Activated B cell treated with CpG ODN at 0.5 μM for 24 hours (primary cell): ENCODE measurements around the gene IGF2. TPM values are rescaled to one million over a fixed set of nuclear protein-coding genes. Genes with fewer than 3 reads are reported as not detected.
"Not testable (repeated sequence)": the region's sequence is repeated elsewhere in the genome, so short reads cannot be mapped to it uniquely, and the experiment has no call there.

Experiments
- ATAC-seq: fragments of 200-7000 bp; cut with Tn5 transposase; one replicate; pipeline ENCODE4 v1.10.0; 2021; ENCODE audit warnings: low read depth, mild to moderate bottlenecking, moderate library complexity
- CTCF ChIA-PET: fragments of 350-600 bp; sonication (Branson Sonifier 250); formaldehyde crosslinking; loops from one replicate; lab custom pipeline; 2021; ENCODE audit warnings: antibody characterized with exemption; lab: Charles Lee
- POLR2A ChIA-PET: fragments of 350-600 bp; sonication (Branson Sonifier 250); formaldehyde crosslinking; loops from one replicate; lab custom pipeline; 2021; ENCODE audit warnings: antibody characterized with exemption; lab: Charles Lee
- DNase-seq: peaks from one replicate; pipeline ENCODE4 v3.0.0; 2022
- H3K27ac Mint-ChIP-seq: one replicate; pipeline ENCODE4 v1.8.0; 2020; ENCODE audit warnings: mixed read lengths
- H3K27me3 Mint-ChIP-seq: one replicate; pipeline ENCODE4 v1.8.0; 2021; ENCODE audit warnings: mixed read lengths
- H3K36me3 Mint-ChIP-seq: one replicate; pipeline ENCODE4 v1.8.0; 2021; ENCODE audit warnings: low read depth, mixed read lengths
- H3K4me1 Mint-ChIP-seq: one replicate; pipeline ENCODE4 v1.8.0; 2021; ENCODE audit warnings: mixed read lengths
- H3K4me3 Mint-ChIP-seq: one replicate; pipeline ENCODE4 v1.8.0; 2020; ENCODE audit warnings: mild to moderate bottlenecking, mixed read lengths
- H3K9me3 Mint-ChIP-seq: one replicate; pipeline ENCODE4 v1.8.0; 2020; ENCODE audit warnings: mixed read lengths
- intact Hi-C: fragments of 100-400 bp; cut with micrococcal nuclease; formaldehyde crosslinking; loops from one replicate; pipeline ENCODE4 v1.15.1; 2024
- total RNA-seq: library from RNA; stranded (reverse); gene quantifications from 2 replicates; pipeline ENCODE4 v1.2.3, GENCODE V29; 2022
- TF ChIP-seq, protein P1 (sequence below): fragments of 200-600 bp; IDR thresholded peaks from one replicate; pipeline ENCODE4 v1.8.0; 2022; ENCODE audit warnings: antibody characterized with exemption, mild to moderate bottlenecking

The IGF2 gene
- total RNA-seq, 1 donor from 2014 or later: not detected

GRCh38 chr11:2128511-2129307 is 10.5 kb downstream of the IGF2 start:
- ChIA-PET POLR2A (no interaction called here), CTCF (no interaction called here)
- intact Hi-C loops: no loop called here
- Mint-ChIP-seq H3K27me3 (peaks cover 20% of the 10 kb centered on the region), H3K4me3 (no peak overlapping the region), H3K4me1 (no peaks in the 10 kb centered on the region), H3K9me3 (peaks cover 3% of the 10 kb centered on the region), H3K27ac (no peak overlapping the region), H3K36me3 (no peaks in the 10 kb centered on the region)
- ATAC-seq (no peak), DNase-seq (no peak)
- TF ChIP-seq, protein P1, sequence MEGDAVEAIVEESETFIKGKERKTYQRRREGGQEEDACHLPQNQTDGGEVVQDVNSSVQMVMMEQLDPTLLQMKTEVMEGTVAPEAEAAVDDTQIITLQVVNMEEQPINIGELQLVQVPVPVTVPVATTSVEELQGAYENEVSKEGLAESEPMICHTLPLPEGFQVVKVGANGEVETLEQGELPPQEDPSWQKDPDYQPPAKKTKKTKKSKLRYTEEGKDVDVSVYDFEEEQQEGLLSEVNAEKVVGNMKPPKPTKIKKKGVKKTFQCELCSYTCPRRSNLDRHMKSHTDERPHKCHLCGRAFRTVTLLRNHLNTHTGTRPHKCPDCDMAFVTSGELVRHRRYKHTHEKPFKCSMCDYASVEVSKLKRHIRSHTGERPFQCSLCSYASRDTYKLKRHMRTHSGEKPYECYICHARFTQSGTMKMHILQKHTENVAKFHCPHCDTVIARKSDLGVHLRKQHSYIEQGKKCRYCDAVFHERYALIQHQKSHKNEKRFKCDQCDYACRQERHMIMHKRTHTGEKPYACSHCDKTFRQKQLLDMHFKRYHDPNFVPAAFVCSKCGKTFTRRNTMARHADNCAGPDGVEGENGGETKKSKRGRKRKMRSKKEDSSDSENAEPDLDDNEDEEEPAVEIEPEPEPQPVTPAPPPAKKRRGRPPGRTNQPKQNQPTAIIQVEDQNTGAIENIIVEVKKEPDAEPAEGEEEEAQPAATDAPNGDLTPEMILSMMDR: no peak

GRCh38 chr11:2128130-2128510 is 11.1 kb downstream of the IGF2 start:
- H3K4me3 Mint-ChIP-seq: no peak overlapping the region
- CTCF ChIA-PET: no interaction called here
- TF ChIP-seq, protein P1: no peak

GRCh38 chr11:2127482-2128129 is 11.6 kb downstream of the IGF2 start:
- intact Hi-C loops: no loop called here
- ChIA-PET POLR2A (no interaction called here), CTCF (no interaction called here)
- Mint-ChIP-seq H3K27me3 (peaks cover 16% of the 10 kb centered on the region), H3K4me3 (no peak overlapping the region), H3K9me3 (peaks cover 3% of the 10 kb centered on the region), H3K4me1 (no peaks in the 10 kb centered on the region), H3K27ac (no peak overlapping the region), H3K36me3 (no peaks in the 10 kb centered on the region)
- DNase-seq: no peak
- TF ChIP-seq, protein P1: no peak
- ATAC-seq: no peak

More at GRCh38 chr11:2128130-2128510, 11.1 kb downstream of the IGF2 start:
- ATAC-seq: no peak
- Mint-ChIP-seq H3K4me1 (no peaks in the 10 kb centered on the region), H3K27me3 (peaks cover 20% of the 10 kb centered on the region), H3K36me3 (no peaks in the 10 kb centered on the region), H3K27ac (no peak overlapping the region), H3K9me3 (peaks cover 3% of the 10 kb centered on the region)
- intact Hi-C loops: no loop called here
- DNase-seq: no peak
- POLR2A ChIA-PET: no interaction called here

GRCh38 chr11:2126520-2127085 is 12.6 kb downstream of the IGF2 start:
- intact Hi-C loops: no loop called here
- no peaks in the 10 kb centered on the region for H3K36me3 Mint-ChIP-seq
- TF ChIP-seq, protein P1: no peak
- ATAC-seq: no peak
- H3K4me3 Mint-ChIP-seq: no peak overlapping the region
- no peak overlapping the region for H3K27ac Mint-ChIP-seq
- peaks cover 3% of the 10 kb centered on the region for H3K9me3 Mint-ChIP-seq
- ChIA-PET CTCF (no interaction called here), POLR2A (no interaction called here)
- no peak for DNase-seq
- no peaks in the 10 kb centered on the region for H3K4me1 Mint-ChIP-seq
- peaks cover 14% of the 10 kb centered on the region for H3K27me3 Mint-ChIP-seq

DNA sequence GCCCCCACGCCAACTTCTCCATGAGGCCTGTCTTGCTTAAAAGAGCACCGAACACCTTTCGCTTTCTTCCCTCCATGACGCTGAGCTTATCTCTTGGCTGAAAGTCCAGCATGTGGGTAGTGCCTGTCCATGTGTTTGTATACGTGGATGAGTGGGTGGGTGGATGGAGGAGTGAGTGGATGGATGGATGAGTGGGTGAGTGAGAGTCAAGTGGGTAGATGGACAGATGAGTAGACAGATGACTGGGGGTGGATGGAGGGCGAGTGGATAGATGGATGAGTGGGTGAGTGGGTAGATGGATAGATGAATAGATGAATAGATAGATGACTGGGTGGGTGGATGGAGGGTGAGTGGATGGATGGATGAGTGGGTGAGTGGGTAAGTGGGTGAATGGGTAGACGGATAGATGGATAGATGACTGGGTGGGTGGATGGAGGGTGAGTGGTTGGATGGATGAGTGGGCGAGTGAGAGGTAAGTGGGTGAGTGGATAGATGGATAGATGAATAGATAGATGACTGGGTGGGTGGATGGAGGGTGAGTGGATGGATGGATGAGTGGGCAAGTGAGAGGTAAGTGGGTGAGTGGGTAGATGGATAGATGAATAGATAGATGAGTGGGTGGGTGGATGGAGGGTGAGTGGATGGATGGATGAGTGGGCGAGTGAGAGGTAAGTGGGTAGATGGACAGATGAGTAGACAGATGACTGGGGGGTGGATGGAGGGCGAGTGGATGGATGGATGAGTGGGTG is 14.3 kb downstream of the IGF2 start:
- CTCF ChIA-PET: not testable (repeated sequence)

More for the DNA sequence above, 14.3 kb downstream of the IGF2 start:
- ATAC-seq, H3K27ac Mint-ChIP-seq, intact Hi-C loops, DNase-seq, H3K4me3 Mint-ChIP-seq, POLR2A ChIA-PET, H3K4me1 Mint-ChIP-seq, H3K36me3 Mint-ChIP-seq, H3K9me3 Mint-ChIP-seq: not testable (repeated sequence)
- peaks cover 22% of the 10 kb centered on the region for H3K27me3 Mint-ChIP-seq
